Stimulated activated naive CD4-positive, alpha-beta T cell treated with Interleukin-2 at 50 U/mL for 16 hours (primary cell): ENCODE results near the gene ADGRL2.
"Not testable (repeated sequence)": the region's sequence is repeated elsewhere in the genome, so short reads cannot be mapped to it uniquely, and the experiment has no call there.

ENCODE experiments used
- DNase-seq: peaks from one replicate; lab custom pipeline; 2025; lab: John Stamatoyannopoulos, UW

The ADGRL2 gene

DNA sequence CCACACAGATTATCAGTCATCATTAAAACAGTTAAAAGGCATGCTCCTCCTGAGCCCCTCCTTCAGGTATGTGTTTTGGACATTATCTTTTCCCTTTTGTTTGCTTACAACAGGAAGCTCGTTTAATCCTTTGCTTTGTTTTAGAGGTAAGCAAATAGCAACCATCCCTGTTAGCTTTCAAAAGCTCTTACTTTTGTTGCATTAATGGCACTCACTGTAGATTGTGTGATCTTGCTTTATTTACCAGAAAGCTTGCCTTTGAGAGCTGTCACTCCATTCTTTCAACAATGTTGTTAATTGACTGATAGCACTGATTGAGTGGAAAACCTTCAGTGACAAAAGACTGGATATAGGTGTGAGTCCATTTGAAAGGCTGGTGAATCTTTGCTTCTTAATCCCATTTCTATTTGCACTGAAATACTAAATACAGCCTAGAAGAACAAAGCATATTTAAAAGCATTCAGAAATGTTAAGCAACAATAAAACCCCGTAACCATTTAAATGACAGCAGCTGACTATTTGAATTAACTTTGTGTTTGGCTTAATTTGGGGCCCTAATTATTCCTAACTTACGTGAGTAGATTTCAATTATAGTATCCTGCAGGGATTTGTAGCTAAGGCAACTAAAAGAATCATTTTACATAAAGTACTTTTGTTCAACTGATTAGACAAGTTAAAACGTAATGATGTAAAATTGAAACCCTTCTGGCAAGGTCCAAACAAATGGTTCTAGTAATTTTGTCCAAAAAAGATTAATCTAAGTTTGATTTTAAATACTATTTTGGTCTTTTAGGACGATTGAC, 48.3 kb downstream of the ADGRL2 start:
- no peak for DNase-seq

DNA sequence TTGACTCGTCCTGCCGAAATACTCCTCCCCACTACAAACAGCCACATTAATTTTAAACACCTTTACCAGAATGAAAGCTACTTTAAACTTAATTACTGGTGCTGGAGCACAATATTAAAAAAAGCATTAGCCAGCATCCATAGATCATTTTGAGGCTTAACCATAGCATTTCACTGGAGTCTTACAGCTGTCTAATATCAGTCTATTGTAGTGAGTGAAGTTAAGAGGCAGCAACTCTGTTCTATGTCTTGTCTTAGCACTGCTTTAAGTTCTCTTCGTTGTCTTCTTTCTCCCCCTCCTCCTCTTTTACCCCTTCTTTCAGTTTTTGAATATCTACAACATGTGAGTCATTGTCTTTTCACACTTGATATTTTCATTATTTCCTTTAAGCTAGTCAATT, 49.3 kb downstream of the ADGRL2 start:
- DNase-seq, result no peak

DNA sequence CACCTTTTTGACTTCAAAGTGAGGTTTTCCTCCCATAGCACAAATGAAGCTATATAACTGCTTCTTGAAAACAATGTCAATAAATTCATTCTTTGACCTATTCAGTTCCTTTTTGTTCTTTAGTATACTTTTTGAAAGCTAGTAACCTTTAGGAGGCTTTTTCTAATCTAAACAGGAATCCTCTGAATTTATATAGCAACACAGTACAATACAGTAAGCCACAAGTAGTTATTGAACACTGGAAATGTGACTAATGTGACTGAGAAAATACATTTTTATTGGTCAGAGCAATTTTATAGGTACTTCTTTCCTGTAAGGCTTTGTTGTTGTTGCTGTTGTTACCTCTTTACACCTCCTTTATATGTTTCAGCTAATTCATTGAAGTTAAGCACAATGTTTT, 49.8 kb downstream of the ADGRL2 start:
- DNase-seq, result no peak

DNA sequence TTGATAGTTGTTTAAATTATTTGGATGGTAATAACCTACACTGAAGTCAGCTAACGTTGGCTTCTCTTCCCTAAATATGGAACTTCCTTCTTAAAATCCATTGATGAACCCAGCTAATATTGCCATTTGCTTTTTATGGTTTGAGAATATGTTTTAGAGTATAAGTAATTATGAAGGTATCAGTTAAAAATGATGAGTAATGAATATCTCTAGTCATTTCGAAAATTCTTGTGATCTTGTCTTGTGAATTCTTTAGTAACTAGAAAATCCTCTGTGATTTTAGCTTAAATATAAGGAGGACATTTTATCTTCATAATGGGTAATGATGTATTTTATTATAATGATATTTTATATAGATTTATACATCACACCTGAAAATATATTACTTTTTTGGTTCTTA, 50.5 kb downstream of the ADGRL2 start:
- DNase-seq, result no peak

DNA sequence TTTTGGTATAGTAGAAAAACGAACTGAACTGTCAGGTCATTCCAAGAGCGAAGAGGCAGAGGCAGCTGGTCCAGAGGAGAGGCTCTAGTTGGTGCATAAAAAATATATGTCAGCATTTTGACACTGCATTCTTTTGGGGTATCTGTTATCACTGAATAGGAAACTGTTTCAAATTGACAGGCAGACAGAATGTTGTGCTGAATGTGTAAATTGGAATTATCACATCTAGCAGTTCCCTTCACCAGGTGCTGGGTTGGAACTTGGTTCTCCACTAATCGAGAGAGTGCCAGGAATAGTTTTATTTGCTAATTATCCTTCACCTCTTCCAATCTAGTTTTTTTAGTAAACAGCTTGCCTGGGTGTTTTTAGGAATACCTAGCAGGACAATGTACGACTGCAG, 52.2 kb downstream of the ADGRL2 start:
- DNase-seq, result no peak

DNA sequence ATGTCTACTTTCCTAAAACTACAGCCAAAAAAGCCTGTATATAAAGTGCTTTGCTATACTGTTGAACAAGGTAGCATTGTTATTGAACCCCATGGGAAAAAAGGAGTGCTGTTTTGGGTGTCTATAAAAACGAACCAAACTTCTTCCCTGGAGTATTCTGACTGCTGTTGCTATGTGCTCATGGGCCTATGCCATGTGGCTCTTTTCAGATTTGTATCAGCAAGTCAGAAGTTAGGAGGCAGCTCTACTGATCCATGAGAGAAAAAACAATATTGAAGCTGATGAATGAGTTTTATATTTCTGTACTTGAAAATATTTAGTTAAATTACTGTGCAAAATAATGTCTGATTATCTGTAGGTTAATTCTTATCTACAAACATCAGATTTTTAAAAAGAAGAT, 66.5 kb downstream of the ADGRL2 start:
- no peak for DNase-seq

DNA sequence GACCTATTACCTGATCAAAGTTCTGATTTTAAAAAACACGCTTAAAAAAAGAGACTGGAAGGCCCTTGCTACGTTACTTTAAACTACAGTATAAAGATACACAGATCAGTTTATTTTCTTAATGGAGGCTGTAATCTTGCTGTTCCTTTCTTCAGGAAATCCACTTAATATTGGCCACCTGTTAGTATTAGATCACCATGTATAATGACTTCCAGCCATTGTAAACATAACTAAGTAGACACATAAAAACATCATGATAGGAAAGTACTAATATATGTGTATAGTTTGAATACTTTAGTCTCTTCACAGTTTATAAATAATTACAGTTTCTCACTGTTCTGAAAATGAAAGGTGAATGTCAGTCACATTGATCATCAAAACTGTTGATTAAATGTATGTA, 68.6 kb downstream of the ADGRL2 start:
- no peak for DNase-seq

DNA sequence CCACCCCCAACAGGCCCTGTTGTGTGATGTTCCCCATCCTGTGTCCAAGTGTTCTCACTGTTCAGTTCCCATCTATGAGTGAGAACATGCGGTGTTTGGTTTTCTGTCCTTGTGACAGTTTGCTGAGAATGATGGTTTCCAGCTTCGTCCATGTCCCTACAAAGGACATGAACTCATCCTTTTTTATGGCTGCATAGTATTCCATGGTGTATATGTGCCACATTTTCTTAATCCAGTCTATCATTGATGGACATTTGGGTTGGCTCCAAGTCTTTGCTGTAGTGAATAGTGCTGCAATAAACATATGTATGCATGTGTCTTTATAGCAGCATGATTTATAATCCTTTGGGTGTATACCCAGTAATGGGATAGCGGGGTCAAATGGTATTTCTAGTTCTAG, 70.4 kb downstream of the ADGRL2 start:
- DNase-seq, result not testable (repeated sequence)

DNA sequence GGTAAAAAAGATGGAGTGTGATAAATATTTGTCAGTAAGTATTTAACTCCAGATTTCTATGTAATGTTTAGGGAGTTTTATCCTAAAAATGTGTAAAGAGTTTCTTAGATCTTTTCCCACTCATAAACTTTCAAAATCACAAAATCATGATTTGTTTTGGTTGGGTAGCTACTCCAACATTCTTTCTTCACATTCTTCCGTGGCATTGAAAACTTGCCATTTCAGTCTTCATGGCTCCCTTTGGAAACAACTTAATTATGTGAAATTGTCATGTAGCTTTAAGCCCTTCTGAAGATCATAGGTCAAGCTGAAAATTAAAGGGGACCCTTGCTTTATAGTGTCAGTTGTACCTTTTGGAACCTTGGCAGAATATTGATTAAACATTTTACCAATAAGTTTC, 73.2 kb downstream of the ADGRL2 start:
- DNase-seq, result no peak

DNA sequence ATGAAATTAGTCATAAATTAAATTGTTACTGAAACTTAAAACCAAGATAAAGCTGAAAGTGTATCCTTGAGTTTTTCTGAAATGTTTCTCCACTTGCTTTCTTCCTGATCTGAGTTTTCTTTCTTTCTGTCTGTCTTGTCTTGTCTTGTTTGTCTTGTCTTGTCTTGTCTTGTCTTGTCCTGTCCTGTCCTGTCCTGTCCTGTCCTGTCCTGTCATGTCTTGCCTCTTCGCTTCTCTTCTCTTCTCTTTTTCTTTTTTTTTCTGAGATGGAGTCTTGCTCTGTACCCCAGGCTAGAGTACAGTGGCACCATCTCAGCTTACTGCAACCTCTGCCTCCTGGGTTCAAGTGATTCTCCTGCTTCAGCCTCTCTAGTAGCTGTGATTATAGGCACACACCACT, 73.7 kb downstream of the ADGRL2 start:
- no peak for DNase-seq

DNA sequence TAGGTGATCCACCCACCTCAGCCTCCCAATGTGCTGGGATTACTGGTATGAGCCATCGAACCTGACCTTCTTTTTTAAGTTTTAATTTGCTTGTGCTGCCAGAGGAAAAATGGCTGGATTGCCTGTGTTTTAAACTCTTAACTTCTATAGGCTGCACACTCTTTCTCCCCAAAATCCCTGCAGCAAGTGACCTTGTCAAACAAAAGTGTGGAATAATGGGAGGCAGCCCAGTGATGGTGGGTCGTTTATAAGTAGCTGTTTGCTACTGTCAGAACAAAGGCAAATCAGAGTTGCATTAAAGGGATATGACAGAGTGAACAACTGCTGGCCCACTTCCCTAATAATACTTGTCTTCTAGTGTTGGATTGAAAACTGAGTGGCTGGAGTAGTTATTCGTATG, 74.2 kb downstream of the ADGRL2 start:
- no peak for DNase-seq

DNA sequence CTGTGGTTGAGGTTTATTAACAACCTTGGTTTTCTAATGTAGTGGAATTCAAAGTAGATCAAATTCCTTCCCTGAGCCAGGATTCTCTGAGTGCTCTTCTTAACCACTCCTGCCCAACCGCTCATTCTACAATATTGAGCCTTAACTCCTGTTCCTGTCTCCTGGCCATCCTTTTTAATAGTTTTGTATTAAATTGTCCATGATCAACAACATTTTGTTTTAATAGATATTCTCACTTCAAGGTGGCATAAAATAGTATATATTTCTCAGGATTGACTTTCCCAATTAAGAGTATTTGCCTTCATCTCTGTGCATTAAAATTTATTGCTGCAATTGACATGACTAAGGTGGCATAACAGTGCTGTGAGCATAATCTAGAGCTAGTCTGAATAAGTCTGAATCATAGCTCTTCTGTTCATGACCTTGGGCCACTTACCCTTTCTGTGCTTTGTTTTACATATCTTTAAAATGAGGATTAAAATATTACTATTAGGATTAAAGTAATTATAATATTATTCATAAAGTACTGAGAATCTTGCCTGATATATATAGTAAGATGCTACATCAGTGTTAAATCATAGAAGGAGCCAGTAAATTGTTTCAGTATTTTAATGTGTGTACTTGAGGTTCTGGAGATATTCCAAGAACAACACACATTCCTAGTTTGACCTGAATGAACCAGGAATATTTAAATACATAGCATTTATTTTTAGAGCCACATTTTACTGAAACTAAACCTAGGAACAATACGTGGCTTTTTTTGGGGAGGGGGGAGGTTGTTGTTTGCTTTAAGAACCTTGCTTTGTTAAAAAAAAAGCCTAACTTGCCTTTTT, 76.4 kb downstream of the ADGRL2 start:
- DNase-seq, result no peak

DNA sequence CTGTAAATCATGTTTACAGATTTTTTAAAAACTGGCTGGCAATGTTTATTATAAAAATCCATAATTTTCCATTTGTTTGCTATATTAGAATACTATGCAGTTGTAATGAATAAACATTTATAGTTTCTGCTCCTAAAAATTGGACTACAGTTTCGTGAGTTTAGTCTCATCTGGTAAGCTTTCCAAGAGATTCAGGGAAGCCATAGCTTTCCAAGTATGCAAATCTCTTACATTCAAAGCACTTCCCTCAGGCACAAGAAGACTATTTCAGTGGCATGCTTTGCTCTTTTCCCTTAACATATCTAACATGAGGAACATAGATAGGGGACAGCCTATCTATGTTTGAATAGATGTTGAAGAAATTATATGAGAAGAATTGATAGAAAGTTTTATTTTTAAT, 77.2 kb downstream of the ADGRL2 start:
- DNase-seq, result no peak

DNA sequence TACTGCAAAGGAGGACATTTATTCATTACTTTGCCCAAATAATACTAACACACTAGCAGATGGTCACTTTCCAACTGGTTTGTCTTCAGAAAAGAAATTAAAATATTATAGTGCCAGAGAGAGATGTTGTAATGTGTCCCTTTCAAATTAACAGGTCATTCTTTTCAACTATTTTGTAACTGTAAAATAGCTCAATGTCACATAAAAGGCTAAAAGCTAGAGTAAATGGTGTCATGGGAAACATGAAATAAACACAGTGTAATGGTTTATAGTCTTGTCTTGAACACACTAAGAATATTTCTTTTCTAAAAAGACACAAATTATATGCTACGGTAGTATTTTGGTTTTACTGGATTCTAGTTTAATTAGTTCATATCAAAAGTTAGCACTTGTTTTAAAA, 77.8 kb downstream of the ADGRL2 start:
- DNase-seq, result no peak

DNA sequence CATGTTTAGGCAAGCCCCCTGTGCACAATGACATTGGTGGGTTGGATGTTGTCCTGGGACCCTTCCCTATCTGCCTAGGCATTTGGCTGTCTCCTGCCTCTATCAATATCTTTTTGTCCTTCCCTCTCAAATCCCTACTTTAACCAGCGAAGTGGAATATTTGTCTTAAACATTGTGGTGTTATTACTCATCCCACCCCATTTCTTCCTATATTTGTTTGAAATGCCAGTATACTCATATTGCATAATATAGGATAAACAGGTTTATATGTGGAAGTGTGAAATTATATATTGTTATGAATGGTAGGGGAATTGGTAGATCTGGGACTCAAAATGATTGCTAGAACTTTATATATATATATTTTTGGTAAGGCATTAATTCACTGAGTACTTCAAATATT, 80.0 kb downstream of the ADGRL2 start:
- no peak for DNase-seq

DNA sequence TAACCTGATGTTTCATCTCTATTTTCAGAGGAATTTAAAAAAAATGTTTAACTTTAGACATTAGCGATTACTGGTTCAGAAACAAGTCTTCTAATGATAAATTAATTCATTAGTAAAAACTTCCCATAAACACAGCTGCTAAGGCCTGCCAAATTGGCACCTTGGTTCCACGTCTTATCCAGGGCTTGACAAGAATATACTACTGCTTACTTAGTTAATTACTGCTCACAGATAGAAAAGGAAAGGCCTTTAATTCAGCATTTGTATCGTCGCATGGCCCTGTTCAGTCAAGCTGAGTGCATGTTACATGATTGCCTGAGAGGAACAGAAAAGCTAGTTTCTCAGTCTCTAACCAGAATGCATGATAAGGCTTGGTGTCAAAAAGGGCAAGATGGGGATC, 84.6 kb downstream of the ADGRL2 start:
- DNase-seq, result no peak

DNA sequence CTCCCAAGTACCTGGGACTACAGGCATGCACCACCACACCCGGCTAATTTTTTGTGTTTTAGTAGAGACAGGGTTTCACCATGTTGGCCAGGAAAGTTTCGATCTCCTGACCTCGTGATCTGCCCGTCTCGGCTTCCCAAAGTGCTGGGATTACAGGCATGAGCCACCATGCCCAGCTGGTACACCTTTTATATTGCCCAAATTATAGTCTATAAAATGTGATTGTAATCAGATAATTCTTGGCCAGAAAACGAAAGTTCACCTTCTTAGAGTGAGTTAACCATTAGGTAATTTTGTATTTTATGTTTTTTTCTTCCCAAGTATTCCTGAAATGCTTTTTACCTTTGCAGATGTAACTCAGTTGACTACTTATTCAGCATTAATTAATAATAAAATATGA, 85.6 kb downstream of the ADGRL2 start:
- not testable (repeated sequence) for DNase-seq

DNA sequence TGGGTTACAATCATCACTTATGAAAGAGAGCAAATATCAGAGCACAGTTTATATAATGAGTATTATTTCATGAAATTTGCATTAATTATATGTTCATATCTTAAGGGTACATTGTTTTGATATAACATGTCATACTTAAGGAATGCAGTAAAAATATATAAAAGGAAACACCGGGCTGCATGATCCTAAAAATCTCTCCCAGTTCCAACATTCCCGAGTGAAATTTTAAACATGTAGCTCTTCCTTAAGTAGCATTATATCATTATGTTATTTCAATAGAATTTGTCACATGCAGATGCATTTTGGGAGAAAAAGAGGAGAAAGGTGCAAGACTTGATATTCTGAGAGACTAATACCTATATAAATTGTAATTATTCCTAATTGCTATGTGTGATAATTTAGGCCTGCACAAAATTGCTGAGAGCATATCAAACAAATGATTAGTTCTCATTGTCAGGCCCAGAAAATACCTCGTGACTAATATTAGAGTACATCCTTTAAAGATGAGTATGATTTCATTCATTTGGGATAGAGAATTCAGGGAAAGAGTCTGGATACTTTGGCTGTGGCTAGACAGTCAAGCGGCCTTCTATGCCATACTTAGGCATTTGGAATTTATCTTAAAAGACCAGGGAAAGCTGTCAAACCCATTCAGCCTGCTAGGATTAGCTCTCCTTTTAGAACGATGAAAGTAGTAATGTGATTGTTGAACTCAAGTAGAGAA, 86.8 kb downstream of the ADGRL2 start:
- no peak for DNase-seq

DNA sequence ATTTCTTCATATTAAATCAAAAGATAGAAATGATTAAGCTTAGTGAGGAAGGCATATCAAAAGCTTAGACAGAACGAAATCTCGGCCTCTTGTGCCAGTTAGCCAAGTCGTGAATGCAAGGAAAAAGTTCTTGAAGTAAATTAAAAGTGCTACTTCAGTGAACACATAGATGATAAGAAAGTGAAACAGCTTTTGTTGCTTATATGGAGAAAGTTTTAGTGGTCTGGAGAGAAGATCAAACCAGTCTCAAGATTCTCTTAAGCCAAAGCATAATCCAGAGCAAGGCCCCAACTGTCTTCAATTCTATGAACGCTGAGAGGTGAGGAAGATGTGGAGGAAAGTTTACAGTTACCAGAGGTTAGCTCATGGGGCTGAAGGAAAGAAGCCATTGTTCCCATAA, 88.4 kb downstream of the ADGRL2 start:
- DNase-seq, result no peak

DNA sequence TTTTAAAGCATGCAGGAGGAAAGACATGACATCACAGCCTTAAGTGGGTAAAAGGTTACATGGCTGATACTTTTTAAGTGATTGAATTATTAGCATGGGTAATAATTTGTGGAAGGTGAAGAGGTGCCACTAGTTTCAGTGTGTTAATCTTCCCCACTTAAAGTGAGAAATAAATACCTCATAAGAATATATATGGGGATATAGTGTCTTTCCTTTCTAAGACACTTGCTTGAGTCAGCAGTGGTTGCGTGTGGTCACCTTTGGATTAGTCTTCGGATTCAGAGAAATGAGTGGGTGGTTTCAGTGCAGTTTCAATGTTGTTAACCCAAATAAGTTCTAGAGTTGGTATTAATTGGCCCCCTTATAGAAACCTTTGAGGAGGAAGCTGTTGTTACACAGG, 94.1 kb downstream of the ADGRL2 start:
- DNase-seq, result no peak

DNA sequence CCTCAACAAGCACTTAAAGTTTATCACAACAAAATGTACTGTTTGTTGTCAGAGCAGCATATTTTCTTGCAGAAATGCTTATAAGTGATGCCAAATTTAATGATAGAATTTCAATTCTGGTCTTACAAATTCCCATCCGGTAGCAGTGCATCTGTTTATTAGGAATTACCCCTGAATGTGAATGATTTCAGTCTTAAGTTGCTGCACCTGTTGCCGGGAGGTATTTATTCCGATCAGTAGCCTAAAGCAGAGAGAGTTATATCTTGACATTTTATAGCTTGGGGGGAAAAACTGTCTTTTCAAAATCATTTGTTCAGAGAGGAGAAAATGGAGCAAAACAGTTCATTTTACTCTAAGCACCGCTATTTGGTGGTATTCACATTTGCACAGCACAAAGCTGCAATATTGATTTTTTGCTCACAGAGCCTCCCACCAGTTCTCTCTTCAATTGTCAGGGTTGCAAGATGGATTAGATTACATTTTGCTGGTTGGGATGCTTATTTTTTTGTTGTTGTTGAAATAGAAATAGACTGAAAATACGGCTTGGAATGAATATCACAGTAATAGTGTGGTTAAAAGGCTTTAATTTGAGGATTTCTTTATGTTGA, 98.6 kb downstream of the ADGRL2 start:
- DNase-seq, result no peak

DNA sequence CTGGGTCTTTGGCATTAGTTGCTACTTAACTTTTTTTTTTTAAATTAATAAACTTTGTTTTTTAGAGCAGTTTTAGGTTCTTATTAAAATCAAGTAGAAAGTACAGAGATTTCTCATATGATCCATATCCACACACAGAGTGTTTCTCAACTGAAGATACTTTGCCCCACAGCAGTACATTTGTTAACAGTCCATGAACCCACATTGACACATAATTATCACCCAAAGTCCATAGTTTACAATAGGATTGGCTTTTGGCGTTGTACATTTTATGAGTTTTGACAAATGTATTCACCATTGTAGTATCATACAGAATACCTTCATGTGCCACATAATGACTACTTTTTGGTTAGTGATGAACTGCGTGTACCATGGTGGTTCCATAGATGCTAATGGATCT, 106.8 kb downstream of the ADGRL2 start:
- no peak for DNase-seq
